ENCODE data around the gene PLA2G4D. TPM values are rescaled to one million over a fixed set of nuclear protein-coding genes. Genes with fewer than 3 reads are reported as not detected.

Gene PLA2G4D
- polyA plus RNA-seq, 2 of the 4 experiments (the other 2 are of a cell fraction): not detected

DNA sequence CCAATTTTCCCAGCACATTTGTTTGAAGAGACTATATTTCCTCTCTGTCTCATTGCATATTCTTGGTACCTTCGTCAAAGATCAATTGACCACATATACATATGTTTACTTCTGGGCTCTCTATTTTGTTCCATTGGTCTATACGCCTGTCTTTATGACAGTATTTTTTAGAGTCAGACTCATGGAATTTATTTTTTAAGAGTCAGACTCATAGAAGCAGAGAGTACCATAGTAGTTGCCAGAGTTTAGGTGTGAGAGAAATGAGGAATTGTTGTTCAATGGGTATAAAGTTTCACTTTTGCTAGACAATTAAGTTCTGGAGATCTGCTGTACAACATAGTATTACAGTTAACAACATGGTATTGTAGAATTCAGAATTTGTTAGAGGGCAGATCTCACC is 35.0 kb upstream of the PLA2G4D start:
- FAIRE-seq (no peak), ATAC-seq (no peak), DNase-seq (ENCODE audit: low read depth in 1 of 2, low spot score in 1 of 2) (no peak)
- POLR2A ChIA-PET: no interaction called here
- Histone ChIP-seq H3K4me1 (peaks cover 5% of the 10 kb centered on the region; the same call in 2 of the 3 replicates), H3K4me3 (no peak overlapping the region), H3K9me3 (no peaks in the 10 kb centered on the region), H3K4me2 (no peak overlapping the region), H3K27ac (no peak overlapping the region)
- 32% methylated on average over 2 of the region's 2 CpGs for whole genome bisulfite sequencing (ENCODE audit: missing lambda C conversion rate)
- CTCF ChIA-PET: interaction anchor here (1.4 kb wide), 1 partner anchor 34 kb away, joined by 3 read pairs; the partner anchor contains the start of gene PLA2G4D
- TF ChIP-seq HDAC2 (IDR thresholded peaks at IDR 0.05): no peak
- TF ChIP-seq CHD2 (IDR thresholded peaks at IDR 0.05; ENCODE audit: low read length, partially characterized antibody): no peak
- no peak for TF ChIP-seq JUN (IDR thresholded peaks at IDR 0.05)
- TF ChIP-seq, protein P1, sequence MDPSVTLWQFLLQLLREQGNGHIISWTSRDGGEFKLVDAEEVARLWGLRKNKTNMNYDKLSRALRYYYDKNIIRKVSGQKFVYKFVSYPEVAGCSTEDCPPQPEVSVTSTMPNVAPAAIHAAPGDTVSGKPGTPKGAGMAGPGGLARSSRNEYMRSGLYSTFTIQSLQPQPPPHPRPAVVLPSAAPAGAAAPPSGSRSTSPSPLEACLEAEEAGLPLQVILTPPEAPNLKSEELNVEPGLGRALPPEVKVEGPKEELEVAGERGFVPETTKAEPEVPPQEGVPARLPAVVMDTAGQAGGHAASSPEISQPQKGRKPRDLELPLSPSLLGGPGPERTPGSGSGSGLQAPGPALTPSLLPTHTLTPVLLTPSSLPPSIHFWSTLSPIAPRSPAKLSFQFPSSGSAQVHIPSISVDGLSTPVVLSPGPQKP (IDR thresholded peaks at IDR 0.05; ENCODE audit: low read depth, low read length): no peak
- TF ChIP-seq SMC3 (IDR thresholded peaks at IDR 0.05): no peak
- TF ChIP-seq FOSL2 (IDR thresholded peaks at IDR 0.05): no peak
- no peak for TF ChIP-seq FOSL2 (CRISPR knock-in tag; IDR thresholded peaks at IDR 0.05)
- TF ChIP-seq, protein P2, sequence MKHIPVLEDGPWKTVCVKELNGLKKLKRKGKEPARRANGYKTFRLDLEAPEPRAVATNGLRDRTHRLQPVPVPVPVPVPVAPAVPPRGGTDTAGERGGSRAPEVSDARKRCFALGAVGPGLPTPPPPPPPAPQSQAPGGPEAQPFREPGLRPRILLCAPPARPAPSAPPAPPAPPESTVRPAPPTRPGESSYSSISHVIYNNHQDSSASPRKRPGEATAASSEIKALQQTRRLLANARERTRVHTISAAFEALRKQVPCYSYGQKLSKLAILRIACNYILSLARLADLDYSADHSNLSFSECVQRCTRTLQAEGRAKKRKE (CRISPR knock-in tag; IDR thresholded peaks at IDR 0.05; ENCODE audit: low read depth): no peak
- no peak for TF ChIP-seq FOXS1 (CRISPR knock-in tag; IDR thresholded peaks at IDR 0.05)
- TF ChIP-seq HOXB13 (CRISPR knock-in tag; IDR thresholded peaks at IDR 0.05; ENCODE audit: low read depth): no peak
- no peak for TF ChIP-seq CBX2 (IDR thresholded peaks at IDR 0.05; ENCODE audit: borderline replicate concordance, low read depth)
- no peak for TF ChIP-seq JUNB (IDR thresholded peaks at IDR 0.05)
- TF ChIP-seq, protein P3, sequence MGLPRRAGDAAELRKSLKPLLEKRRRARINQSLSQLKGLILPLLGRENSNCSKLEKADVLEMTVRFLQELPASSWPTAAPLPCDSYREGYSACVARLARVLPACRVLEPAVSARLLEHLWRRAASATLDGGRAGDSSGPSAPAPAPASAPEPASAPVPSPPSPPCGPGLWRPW (IDR thresholded peaks at IDR 0.05): no peak
- no peak for TF ChIP-seq RARB (CRISPR knock-in tag; IDR thresholded peaks at IDR 0.05)
- TF ChIP-seq SREBF2 (IDR thresholded peaks at IDR 0.05): no peak
- TF ChIP-seq, protein P4, sequence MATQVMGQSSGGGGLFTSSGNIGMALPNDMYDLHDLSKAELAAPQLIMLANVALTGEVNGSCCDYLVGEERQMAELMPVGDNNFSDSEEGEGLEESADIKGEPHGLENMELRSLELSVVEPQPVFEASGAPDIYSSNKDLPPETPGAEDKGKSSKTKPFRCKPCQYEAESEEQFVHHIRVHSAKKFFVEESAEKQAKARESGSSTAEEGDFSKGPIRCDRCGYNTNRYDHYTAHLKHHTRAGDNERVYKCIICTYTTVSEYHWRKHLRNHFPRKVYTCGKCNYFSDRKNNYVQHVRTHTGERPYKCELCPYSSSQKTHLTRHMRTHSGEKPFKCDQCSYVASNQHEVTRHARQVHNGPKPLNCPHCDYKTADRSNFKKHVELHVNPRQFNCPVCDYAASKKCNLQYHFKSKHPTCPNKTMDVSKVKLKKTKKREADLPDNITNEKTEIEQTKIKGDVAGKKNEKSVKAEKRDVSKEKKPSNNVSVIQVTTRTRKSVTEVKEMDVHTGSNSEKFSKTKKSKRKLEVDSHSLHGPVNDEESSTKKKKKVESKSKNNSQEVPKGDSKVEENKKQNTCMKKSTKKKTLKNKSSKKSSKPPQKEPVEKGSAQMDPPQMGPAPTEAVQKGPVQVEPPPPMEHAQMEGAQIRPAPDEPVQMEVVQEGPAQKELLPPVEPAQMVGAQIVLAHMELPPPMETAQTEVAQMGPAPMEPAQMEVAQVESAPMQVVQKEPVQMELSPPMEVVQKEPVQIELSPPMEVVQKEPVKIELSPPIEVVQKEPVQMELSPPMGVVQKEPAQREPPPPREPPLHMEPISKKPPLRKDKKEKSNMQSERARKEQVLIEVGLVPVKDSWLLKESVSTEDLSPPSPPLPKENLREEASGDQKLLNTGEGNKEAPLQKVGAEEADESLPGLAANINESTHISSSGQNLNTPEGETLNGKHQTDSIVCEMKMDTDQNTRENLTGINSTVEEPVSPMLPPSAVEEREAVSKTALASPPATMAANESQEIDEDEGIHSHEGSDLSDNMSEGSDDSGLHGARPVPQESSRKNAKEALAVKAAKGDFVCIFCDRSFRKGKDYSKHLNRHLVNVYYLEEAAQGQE (IDR thresholded peaks at IDR 0.05): no peak
- TF ChIP-seq RAD21 (conservative IDR thresholded peaks at IDR 0.05 in 1 of 2, IDR thresholded peaks at IDR 0.05 in 1 of 2): no peak
- no peak for TF ChIP-seq NR3C1 (IDR thresholded peaks at IDR 0.05)

DNA sequence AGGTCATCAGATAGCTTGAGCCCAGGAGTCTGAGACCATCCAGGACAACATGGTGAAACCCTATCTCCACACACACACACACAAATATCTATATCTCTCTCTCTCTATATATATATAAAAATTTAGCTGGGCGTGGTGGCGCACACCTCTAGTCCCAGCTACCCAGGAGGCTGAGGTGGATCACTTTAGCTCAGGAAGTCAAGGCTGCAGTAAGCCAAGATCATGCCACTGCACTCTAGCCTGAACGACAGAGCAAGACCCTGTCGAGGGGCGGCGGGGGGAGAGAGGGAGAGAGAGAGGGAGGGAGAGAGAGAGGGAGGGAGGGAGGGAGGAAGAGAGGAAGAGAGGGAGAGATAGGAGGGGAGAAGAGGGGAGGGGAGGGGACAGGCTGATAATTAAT is 34.1 kb upstream of the PLA2G4D start:
- CTCF ChIA-PET: interaction anchor here (0.8 to 1.7 kb wide), 2 partner anchors 10 to 140 kb away, joined by 3 to 7 read pairs; no protein-coding TSS in a partner anchor
- TF ChIP-seq HOXB13 (CRISPR knock-in tag; IDR thresholded peaks at IDR 0.05; ENCODE audit: low read depth) (no peak), ZNF302 (CRISPR knock-in tag; IDR thresholded peaks at IDR 0.05) (no peak), ZFP36 (IDR thresholded peaks at IDR 0.05; ENCODE audit: borderline replicate concordance, partially characterized antibody) (no peak), CBX2 (IDR thresholded peaks at IDR 0.05; ENCODE audit: borderline replicate concordance, low read depth) (no peak), PHF8 (IDR thresholded peaks at IDR 0.05; ENCODE audit: borderline replicate concordance, low read depth) (no peak), RFX5 (IDR thresholded peaks at IDR 0.05) (no peak), EP300 (IDR thresholded peaks at IDR 0.05) (no peak), TP53 (CRISPR knock-in tag; IDR thresholded peaks at IDR 0.05) (no peak), NR3C1 (IDR thresholded peaks at IDR 0.05) (no peak), RARB (CRISPR knock-in tag; IDR thresholded peaks at IDR 0.05) (no peak), HEYL (CRISPR knock-in tag; IDR thresholded peaks at IDR 0.05) (no peak), BHLHE40 (IDR thresholded peaks at IDR 0.05; ENCODE audit: low read depth, low read length) (no peak), HOXA7 (CRISPR knock-in tag; IDR thresholded peaks at IDR 0.05) (no peak), CHD2 (IDR thresholded peaks at IDR 0.05; ENCODE audit: low read length, partially characterized antibody) (no peak), MAFK (IDR thresholded peaks at IDR 0.05; ENCODE audit: partially characterized antibody) (no peak), NFE2L2 (conservative IDR thresholded peaks at IDR 0.05; ENCODE audit: low read length) (no peak)
- TF ChIP-seq, protein P5, sequence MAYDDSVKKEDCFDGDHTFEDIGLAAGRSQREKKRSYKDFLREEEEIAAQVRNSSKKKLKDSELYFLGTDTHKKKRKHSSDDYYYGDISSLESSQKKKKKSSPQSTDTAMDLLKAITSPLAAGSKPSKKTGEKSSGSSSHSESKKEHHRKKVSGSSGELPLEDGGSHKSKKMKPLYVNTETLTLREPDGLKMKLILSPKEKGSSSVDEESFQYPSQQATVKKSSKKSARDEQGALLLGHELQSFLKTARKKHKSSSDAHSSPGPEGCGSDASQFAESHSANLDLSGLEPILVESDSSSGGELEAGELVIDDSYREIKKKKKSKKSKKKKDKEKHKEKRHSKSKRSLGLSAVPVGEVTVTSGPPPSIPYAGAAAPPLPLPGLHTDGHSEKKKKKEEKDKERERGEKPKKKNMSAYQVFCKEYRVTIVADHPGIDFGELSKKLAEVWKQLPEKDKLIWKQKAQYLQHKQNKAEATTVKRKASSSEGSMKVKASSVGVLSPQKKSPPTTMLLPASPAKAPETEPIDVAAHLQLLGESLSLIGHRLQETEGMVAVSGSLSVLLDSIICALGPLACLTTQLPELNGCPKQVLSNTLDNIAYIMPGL (CRISPR knock-in tag; IDR thresholded peaks at IDR 0.05; ENCODE audit: borderline replicate concordance): no peak
- TF ChIP-seq, protein P6, sequence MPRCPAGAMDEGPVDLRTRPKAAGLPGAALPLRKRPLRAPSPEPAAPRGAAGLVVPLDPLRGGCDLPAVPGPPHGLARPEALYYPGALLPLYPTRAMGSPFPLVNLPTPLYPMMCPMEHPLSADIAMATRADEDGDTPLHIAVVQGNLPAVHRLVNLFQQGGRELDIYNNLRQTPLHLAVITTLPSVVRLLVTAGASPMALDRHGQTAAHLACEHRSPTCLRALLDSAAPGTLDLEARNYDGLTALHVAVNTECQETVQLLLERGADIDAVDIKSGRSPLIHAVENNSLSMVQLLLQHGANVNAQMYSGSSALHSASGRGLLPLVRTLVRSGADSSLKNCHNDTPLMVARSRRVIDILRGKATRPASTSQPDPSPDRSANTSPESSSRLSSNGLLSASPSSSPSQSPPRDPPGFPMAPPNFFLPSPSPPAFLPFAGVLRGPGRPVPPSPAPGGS (IDR thresholded peaks at IDR 0.05): no peak

More for the DNA sequence above, 34.1 kb upstream of the PLA2G4D start:
- Histone ChIP-seq H3K27ac (no peak overlapping the region), H3K4me3 (no peak overlapping the region), H3K4me2 (no peak overlapping the region), H3K9me3 (no peaks in the 10 kb centered on the region), H3K4me1 (no peaks in the 10 kb centered on the region)
- POLR2A ChIA-PET: no interaction called here
- no peak for FAIRE-seq
- WGBS (ENCODE audit: missing lambda C conversion rate): 40% methylated on average over 1 of the region's 6 CpGs
- no peak for DNase-seq (ENCODE audit: low read depth in 1 of 2, low spot score in 1 of 2)
- no peak for ATAC-seq

All from A549 (cell line).